Right lobe of liver (tissue), 6 donors: ENCODE results near the gene GALNT14. TPM values are rescaled to one million over a fixed set of nuclear protein-coding genes. Genes with fewer than 3 reads are reported as not detected.

ENCODE experiments used
- ATAC-seq, 4 donors: fragments of 200-7000 bp; cut with Tn5 transposase; one replicate each; pipeline ENCODE4 v1.9.1; 2020; ENCODE audit warnings: mild to moderate bottlenecking in 4 of 4, moderate library complexity in 4 of 4
- DNase-seq, 3 donors: peaks; one replicate each; pipeline ENCODE4 v3.0.0-alpha.2; 2020
- H3K27ac ChIP-seq, 3 donors: fragments of 200-600 bp; one replicate each; pipeline ENCODE4 v1.8.0; 2022
- H3K27me3 ChIP-seq, 2 donors: fragments of 200-600 bp; one replicate each; pipeline ENCODE4 v1.8.0; 2022
- H3K36me3 ChIP-seq, 4 donors: fragments of 200-600 bp; sonication (generic) in 1 of 4; one replicate each; pipeline versions ENCODE4 v1.5.1 to v1.8.0; 2017 to 2022; ENCODE audit warnings: control low read depth in 1 of 4
- H3K4me1 ChIP-seq, 4 donors: fragments of 200-600 bp; sonication (generic) in 1 of 4; one replicate each; pipeline versions ENCODE4 v1.5.1 to v1.8.0; 2017 to 2022; ENCODE audit warnings: control low read depth in 1 of 4
- H3K4me3 ChIP-seq, 3 donors: fragments of 200-600 bp; one replicate each; pipeline ENCODE4 v1.8.0; 2022
- H3K9me3 ChIP-seq, 4 donors: fragments of 200-600 bp; sonication (generic) in 1 of 4; one replicate each; pipeline versions ENCODE4 v1.5.1 to v1.8.0; 2017 to 2022; ENCODE audit warnings: control low read depth in 1 of 4
- CTCF ChIP-seq, 4 donors: fragments of 200-600 bp in 3 of 4; fragments of 450-650 bp in 1 of 4; IDR thresholded peaks; one replicate each; pipeline versions ENCODE4 v1.5.1 to v1.8.0; 2016 to 2022; ENCODE audit warnings: antibody characterized with exemption in 4 of 4, mild to moderate bottlenecking in 2 of 4
- POLR2A ChIP-seq: fragments of 450-650 bp; IDR thresholded peaks from one replicate; pipeline ENCODE4 v1.6.1; 2017; ENCODE audit warnings: antibody characterized with exemption, mild to moderate bottlenecking
- WGBS: methylation state at CpG from one replicate; pipeline ENCODE4 v1.1.6; 2018; ENCODE audit warnings: low coverage, low lambda C conversion rate; ENCODE audit not compliant: insufficient coverage; ENCODE audit errors: missing lambda C conversion rate; 5-methylcytosine and 5-hydroxymethylcytosine counted together
- intact Hi-C, 2 donors: fragments of 100-400 bp; cut with DNase I; formaldehyde crosslinking; loops; one replicate each; pipeline versions ENCODE4 v1.11.2 to v1.14.1; 2022
- total RNA-seq, 6 experiments: library from RNA; depleted of rRNA in 2 of 6; stranded (reverse); fragments of >200 nt in 2 of 6; fragmentation: NEBNext Ultra II Directional in 3 of 6; extraction: Animal tissue kit (Norgen Biotek cat#: 25700) in 3 of 6; gene quantifications; one replicate each; pipeline versions ENCODE4 v1.1.0 to v1.2.4, GENCODE V29; 2016 to 2023
- donor health status: DM: no; HTN: yes; CAD: no.
- donor health status: DM: no; HTN: no; CAD: no.
- donor health status: DM: no; HTN: no; CAD: no.
- donor health status: DM: no; HTN: yes; CAD: no.
- donor health status: DM: no; HTN: yes; CAD: no.

The GALNT14 gene
- total RNA-seq, 6 experiments from 2014 or later: 0.37 to 2.8 (median 1.0) TPM

- TF ChIP-seq POLR2A (no peak), CTCF (IDR thresholded peaks at IDR 0.05) (no peak)
- Histone ChIP-seq H3K27me3 (no peaks in the 10 kb centered on the region), H3K9me3 (no peaks in the 10 kb centered on the region), H3K4me1 (no peaks in the 10 kb centered on the region), H3K27ac (no peak overlapping the region), H3K4me3 (no peak overlapping the region), H3K36me3 (no peaks in the 10 kb centered on the region)
- 56% methylated on average over 4 of the region's 6 CpGs for WGBS
- intact Hi-C loops: no loop called here
- ATAC-seq: no peak
- no peak for DNase-seq
Measured at GRCh38 chr2:31161637-31162036, 23.4 kb upstream of the GALNT14 start.

- no peaks in the 10 kb centered on the region for H3K27me3 ChIP-seq
- 51% methylated on average over 6 of the region's 6 CpGs for WGBS
- H3K36me3 ChIP-seq: no peaks in the 10 kb centered on the region
- TF ChIP-seq CTCF (IDR thresholded peaks at IDR 0.05) (no peak), POLR2A (no peak)
- H3K4me3 ChIP-seq: no peak overlapping the region
- H3K9me3 ChIP-seq: no peaks in the 10 kb centered on the region
- H3K27ac ChIP-seq: no peak overlapping the region
- ATAC-seq (no peak), DNase-seq (no peak)
- H3K4me1 ChIP-seq: no peaks in the 10 kb centered on the region
- intact Hi-C loops: no loop called here
Measured at GRCh38 chr2:31151501-31151900, 13.3 kb upstream of the GALNT14 start.

- intact Hi-C loops: no loop called here
- ATAC-seq (no peak), DNase-seq (no peak)
- no peaks in the 10 kb centered on the region for H3K9me3 ChIP-seq
- H3K4me1 ChIP-seq: no peaks in the 10 kb centered on the region
- H3K4me3 ChIP-seq: no peak overlapping the region
- H3K36me3 ChIP-seq: no peaks in the 10 kb centered on the region
- 43% methylated on average over 4 of the region's 6 CpGs for WGBS
- no peak overlapping the region for H3K27ac ChIP-seq
- no peak for TF ChIP-seq CTCF (IDR thresholded peaks at IDR 0.05)
- TF ChIP-seq POLR2A: no peak
- H3K27me3 ChIP-seq: no peaks in the 10 kb centered on the region
Measured at GRCh38 chr2:31150120-31150670, 12.0 kb upstream of the GALNT14 start.

GRCh38 chr2:31148514-31148913, 10.3 kb upstream of the GALNT14 start:
- Histone ChIP-seq H3K36me3 (no peaks in the 10 kb centered on the region), H3K4me1 (no peaks in the 10 kb centered on the region), H3K4me3 (no peak overlapping the region), H3K27me3 (no peaks in the 10 kb centered on the region), H3K9me3 (no peaks in the 10 kb centered on the region), H3K27ac (no peak overlapping the region)
- DNase-seq: no peak
- intact Hi-C loops: no loop called here
- no peak for ATAC-seq
- WGBS: 52% methylated on average over 2 of the region's 2 CpGs
- TF ChIP-seq POLR2A (no peak), CTCF (IDR thresholded peaks at IDR 0.05) (no peak)

- Histone ChIP-seq H3K36me3 (no peaks in the 10 kb centered on the region), H3K27ac (no peak overlapping the region), H3K9me3 (no peaks in the 10 kb centered on the region), H3K4me1 (no peaks in the 10 kb centered on the region), H3K4me3 (no peak overlapping the region), H3K27me3 (no peaks in the 10 kb centered on the region)
- ATAC-seq (no peak), DNase-seq (no peak)
- 64% methylated on average over 5 of the region's 5 CpGs for WGBS
- TF ChIP-seq POLR2A (no peak), CTCF (IDR thresholded peaks at IDR 0.05) (no peak)
- intact Hi-C loops: no loop called here
Measured at GRCh38 chr2:31147645-31148044, 9.4 kb upstream of the GALNT14 start.
